PC-9 (cell line): ENCODE results near the gene SCUBE2.

ENCODE experiments used
- CTCF ChIP-seq: fragments of 200-600 bp; sonication (generic); conservative IDR thresholded peaks from 2 replicates; pipeline ENCODE4 v1.6.1; 2017; ENCODE audit warnings: mixed run types, antibody characterized with exemption, mild to moderate bottlenecking, moderate library complexity
- EZH2 ChIP-seq: fragments of 200-600 bp; sonication (generic); IDR thresholded peaks from 2 replicates; pipeline ENCODE4 v1.8.0; 2017; ENCODE audit warnings: antibody characterized with exemption, low read depth

DNA sequence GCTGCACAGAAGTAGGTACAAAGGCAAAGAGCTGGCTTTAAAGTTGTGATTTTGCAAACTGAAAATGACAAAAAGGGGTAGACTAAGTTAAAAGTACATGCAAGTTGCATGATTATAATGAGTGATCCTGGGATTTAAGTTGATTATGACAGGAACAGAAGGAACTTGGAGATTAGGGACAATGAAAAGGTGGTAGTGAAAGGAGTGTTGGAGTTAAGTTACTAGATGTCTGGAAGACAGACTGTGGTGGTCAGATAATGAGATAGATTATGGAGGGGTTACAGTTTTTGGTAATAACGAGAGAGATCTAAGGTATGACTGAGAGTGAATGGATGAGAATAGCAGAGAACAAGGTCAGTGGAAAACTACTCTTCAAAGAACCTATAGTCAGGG lies 119.5 kb downstream of the SCUBE2 start:
- TF ChIP-seq CTCF (no peak), EZH2 (no peak)
